Psoas muscle (tissue), 8 donors: Measurements from ENCODE around the gene DYNLT4. TPM values are rescaled to one million over a fixed set of nuclear protein-coding genes. Genes with fewer than 3 reads are reported as not detected.

Experiments
- ATAC-seq, 4 donors: fragments of 200-7000 bp; cut with Tn5 transposase; one replicate each; pipeline ENCODE4 v1.9.1; 2020; ENCODE audit warnings: moderate library complexity in 3 of 4, mild to moderate bottlenecking in 2 of 4
- DNase-seq, 2 donors: peaks; one replicate each; pipeline ENCODE4 v3.0.0-alpha.2; 2020
- H3K27ac ChIP-seq: fragments of 200-600 bp; one replicate; pipeline ENCODE4 v1.8.0; 2022
- H3K27me3 ChIP-seq, 3 donors: fragments of 200-600 bp in 1 of 3; one replicate each; pipeline versions ENCODE4 v1.6.1 to v1.8.0; 2013 to 2022; ENCODE audit warnings: low read length in 2 of 3, mild to moderate bottlenecking in 2 of 3, moderate library complexity in 1 of 3; ENCODE audit not compliant: insufficient read depth in 3 of 3
- H3K36me3 ChIP-seq, 2 donors: fragments of 200-600 bp in 1 of 2; one replicate each; pipeline versions ENCODE4 v1.6.1 to v1.8.0; 2013 to 2022; ENCODE audit warnings: low read depth in 1 of 2, mild to moderate bottlenecking in 1 of 2, moderate library complexity in 1 of 2; ENCODE audit not compliant: insufficient read depth in 1 of 2
- H3K4me1 ChIP-seq: fragments of 200-600 bp; one replicate; pipeline ENCODE4 v1.8.0; 2022
- H3K4me3 ChIP-seq: fragments of 200-600 bp; one replicate; pipeline ENCODE4 v1.8.0; 2022; ENCODE audit warnings: mild to moderate bottlenecking
- H3K9me3 ChIP-seq: fragments of 200-600 bp; one replicate; pipeline ENCODE4 v1.8.0; 2022
- WGBS, 3 donors: extraction: QIAGEN DNeasy Blood & Tissue Kit; methylation state at CpG; one replicate each; pipeline versions ENCODE4 v1.1.6 to v1.1.7; 2013; 5-methylcytosine and 5-hydroxymethylcytosine counted together
- intact Hi-C, 2 donors: fragments of 100-400 bp; cut with DNase I; formaldehyde crosslinking; loops; one replicate each; pipeline versions ENCODE4 v1.11.0 to v1.14.2; 2022
- polyA plus RNA-seq, 3 donors: library from polyadenylated mRNA; stranded (reverse); fragments of 200-250 nt; gene quantifications; one replicate each; pipeline ENCODE4 v1.2.3, GENCODE V29; 2013
- total RNA-seq, 4 donors: library from RNA; stranded (reverse); fragmentation: NEBNext Ultra II Directional in 2 of 4; extraction: Animal tissue kit (Norgen Biotek cat#: 25700) in 2 of 4; gene quantifications; one replicate each; pipeline versions ENCODE4 v1.2.1 to v1.2.4, GENCODE V29; 2021 to 2023
- TF ChIP-seq, protein P1 (sequence below): fragments of 200-600 bp; IDR thresholded peaks from one replicate; pipeline ENCODE4 v1.8.0; 2022; ENCODE audit warnings: antibody characterized with exemption
- donor health status: healthy with polysubstance abuse.
- donor health status: DM: no; HTN: no; CAD: no; lungs with moderate emphysema.
- donor health status: Bipolar disorder and iron deficiency.
- donor health status: healthy.
- donor health status: DM: yes; HTN: yes; CAD: no.
- donor health status: DM: no; HTN: no; CAD: no.
- donor health status: DM: no; HTN: no; CAD: no.
- donor health status: DM: yes; HTN: yes; CAD: no.

The DYNLT4 gene
- total and polyA plus RNA-seq, 7 donors: 0.06 to 0.59 (median 0.32) TPM; not detected in 2

DNA sequence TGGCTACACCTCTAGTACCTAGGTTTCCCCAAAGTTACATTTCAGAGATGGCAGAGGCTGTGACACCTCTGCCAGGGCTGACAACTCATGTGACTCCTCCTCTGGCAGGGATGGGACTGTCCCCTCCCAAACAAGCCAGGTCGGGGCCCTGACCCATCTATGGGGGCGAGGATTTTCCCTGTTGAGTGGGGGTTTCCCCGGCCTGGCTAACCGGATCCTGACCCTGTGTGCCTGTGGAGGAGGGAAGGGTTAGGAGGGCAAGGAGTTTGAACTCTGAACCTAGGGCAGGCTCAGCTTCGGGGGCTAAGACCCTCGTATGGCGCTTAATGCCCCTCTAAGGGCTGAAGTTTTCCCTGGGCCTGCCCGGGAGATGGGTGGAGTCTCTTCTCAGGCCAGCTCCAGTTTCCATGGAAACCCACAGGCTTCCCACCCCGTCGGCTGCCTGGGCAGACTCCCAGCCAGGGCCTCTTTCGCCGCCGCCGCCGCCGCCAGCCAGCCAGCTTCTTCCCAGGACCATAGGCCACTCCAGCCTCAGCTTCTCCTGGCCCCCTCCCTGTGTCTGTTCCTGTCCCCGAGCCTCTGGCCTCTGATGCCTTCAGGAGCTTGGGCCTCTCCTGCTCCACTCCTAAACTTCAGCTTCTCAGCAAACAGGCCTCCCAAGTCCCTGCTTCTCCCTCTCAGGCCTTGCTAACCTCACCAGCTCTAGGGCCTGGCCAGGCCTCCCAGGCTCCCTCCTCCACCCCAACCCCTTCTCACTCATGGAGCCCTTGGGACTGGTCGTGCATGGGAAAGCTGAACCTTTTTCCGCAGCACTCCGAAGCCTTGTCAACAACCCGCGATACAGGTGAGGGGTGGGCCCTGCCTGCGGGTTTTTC is 1.1 kb upstream of the DYNLT4 start, which contains the start of gene BTBD19:
Gene BTBD19 (plus strand): TSS at position 461 of the 875 bp plus-strand sequence. CDS start 298 bp downstream, at position 759.
- no peaks in the 10 kb centered on the region for H3K9me3 ChIP-seq
- peaks cover 0 to 31% of the 10 kb centered on the region in 2 donors for H3K36me3 ChIP-seq
- H3K4me1 ChIP-seq: peaks cover 32% of the 10 kb centered on the region
- WGBS, 3 donors: 41 to 45% (median 43%) methylated on average over 15 to 23 of the region's 23 CpGs
- H3K27ac ChIP-seq: peak within 1 kb of the TSS; percentile 94
- ATAC-seq (peak; percentile 14 to 49 (median 20)), DNase-seq (peak; percentile 85 to 91)
- TF ChIP-seq, protein P1, sequence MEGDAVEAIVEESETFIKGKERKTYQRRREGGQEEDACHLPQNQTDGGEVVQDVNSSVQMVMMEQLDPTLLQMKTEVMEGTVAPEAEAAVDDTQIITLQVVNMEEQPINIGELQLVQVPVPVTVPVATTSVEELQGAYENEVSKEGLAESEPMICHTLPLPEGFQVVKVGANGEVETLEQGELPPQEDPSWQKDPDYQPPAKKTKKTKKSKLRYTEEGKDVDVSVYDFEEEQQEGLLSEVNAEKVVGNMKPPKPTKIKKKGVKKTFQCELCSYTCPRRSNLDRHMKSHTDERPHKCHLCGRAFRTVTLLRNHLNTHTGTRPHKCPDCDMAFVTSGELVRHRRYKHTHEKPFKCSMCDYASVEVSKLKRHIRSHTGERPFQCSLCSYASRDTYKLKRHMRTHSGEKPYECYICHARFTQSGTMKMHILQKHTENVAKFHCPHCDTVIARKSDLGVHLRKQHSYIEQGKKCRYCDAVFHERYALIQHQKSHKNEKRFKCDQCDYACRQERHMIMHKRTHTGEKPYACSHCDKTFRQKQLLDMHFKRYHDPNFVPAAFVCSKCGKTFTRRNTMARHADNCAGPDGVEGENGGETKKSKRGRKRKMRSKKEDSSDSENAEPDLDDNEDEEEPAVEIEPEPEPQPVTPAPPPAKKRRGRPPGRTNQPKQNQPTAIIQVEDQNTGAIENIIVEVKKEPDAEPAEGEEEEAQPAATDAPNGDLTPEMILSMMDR: no peak
- H3K27me3 ChIP-seq: no peaks in the 10 kb centered on the region
- peak within 1 kb of the TSS; percentile 51 for H3K4me3 ChIP-seq
- intact Hi-C loops: no loop called here

DNA sequence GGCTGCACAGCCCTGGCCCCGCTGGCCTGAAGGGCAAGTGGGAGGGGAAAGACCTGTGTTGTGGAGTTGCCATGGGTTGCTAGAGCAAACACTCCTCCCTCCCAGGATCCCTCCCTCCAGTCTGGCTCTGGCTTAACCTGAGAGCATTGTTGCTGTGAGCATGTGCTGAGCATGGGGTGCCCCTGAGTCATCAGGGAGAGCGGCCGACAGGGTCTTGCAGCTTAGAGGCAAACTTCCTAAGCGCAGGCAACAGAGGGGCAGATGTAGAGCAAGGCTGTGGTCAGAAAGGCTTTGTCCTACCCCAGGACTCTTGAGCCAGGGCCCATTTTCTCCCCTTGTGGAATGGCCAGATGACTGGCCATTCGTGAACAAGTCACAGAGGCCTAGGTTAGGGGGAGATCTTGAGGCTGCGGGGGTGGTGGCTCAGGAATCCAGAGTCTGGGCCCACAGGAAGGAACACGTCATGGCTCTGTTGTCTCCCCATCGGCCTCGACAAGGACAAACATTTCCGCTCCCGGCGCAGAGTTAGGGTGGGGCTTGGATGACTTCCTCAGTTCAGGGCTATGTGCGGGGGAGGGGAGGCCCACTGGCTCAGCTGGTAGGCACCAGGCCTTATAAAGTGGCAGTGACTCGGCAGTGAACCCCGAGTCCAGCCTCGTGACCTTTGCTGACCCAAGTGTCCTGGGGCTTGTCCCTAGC is 362 bp upstream of the DYNLT4 start:
- peaks cover 0 to 38% of the 10 kb centered on the region in 2 donors for H3K36me3 ChIP-seq
- TF ChIP-seq, protein P1: no peak
- peak; percentile 96 to 97 for DNase-seq
- H3K27ac ChIP-seq: peak overlapping the region; percentile 94
- H3K27me3 ChIP-seq: no peaks in the 10 kb centered on the region
- H3K4me1 ChIP-seq: peaks cover 32% of the 10 kb centered on the region
- H3K9me3 ChIP-seq: no peaks in the 10 kb centered on the region
- H3K4me3 ChIP-seq: peak overlapping the region; percentile 51
- intact Hi-C loops: no loop called here
- peak; percentile 72 to 86 (median 82) for ATAC-seq
- WGBS, 3 donors: 10 to 16% (median 12%) methylated on average over 16 of the region's 16 CpGs

DNA sequence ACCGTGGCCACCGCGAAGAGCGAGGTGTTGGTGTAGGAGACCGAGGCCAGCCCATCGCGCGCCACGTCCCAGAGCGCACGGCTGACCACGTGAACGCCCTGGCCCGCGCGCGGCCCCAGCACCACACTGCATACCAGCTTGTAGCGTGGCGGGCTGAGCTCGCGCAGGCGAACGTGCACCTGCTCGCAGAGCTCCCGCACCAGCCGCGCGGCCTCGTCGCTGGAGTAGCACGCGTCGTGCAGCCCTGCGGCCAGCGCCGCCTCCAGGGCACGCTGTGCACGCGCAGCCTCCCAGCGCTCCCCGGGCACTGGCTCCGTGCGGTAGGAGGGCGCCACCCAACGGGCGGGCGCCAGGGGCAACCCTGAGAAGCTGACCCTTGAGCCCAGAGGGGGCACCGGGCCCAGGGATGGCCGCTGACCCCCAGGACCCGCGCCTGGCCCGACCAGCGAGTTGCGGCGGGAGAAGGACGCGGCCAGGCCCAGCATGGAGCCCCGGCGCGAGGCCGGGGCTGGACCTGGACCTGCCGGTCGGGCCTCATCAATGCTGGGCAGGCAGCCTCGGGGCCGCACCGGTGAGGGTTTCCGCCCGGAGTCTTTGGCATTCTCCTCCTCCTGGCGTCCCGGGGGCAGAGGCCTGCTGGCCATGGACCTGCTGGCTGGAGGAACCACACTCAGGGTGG is 987 bp downstream of the DYNLT4 start:
- DNase-seq (peak in 1 of 2 donors; percentile 62), ATAC-seq (no peak)
- 84 to 91% (median 91%) methylated on average over 58 to 70 of the region's 70 CpGs for WGBS, 3 donors
- intact Hi-C loops: no loop called here
- Histone ChIP-seq H3K9me3 (no peaks in the 10 kb centered on the region), H3K4me3 (no peak overlapping the region), H3K36me3 (peaks cover 0 to 39% of the 10 kb centered on the region in 2 donors), H3K27ac (peak overlapping the region; percentile 94), H3K4me1 (peaks cover 35% of the 10 kb centered on the region), H3K27me3 (no peaks in the 10 kb centered on the region)
- TF ChIP-seq, protein P1: no peak

DNA sequence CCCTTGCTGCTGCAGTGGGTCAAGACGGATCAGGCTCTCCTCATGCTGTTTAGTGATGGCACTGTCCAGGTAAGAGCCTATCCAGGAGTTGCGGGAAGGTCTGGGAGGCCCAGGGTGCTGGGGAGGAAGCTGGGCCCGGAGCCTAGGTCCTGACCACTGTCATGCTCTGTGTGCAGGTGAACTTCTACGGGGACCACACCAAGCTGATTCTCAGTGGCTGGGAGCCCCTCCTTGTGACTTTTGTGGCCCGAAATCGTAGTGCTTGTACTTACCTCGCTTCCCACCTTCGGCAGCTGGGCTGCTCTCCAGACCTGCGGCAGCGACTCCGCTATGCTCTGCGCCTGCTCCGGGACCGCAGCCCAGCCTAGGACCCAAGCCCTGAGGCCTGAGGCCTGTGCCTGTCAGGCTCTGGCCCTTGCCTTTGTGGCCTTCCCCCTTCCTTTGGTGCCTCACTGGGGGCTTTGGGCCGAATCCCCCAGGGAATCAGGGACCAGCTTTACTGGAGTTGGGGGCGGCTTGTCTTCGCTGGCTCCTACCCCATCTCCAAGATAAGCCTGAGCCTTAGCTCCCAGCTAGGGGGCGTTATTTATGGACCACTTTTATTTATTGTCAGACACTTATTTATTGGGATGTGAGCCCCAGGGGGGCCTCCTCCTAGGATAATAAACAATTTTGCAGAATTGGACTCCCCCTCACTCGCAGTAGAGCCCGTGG is 1.7 kb downstream of the DYNLT4 start:
- H3K27ac ChIP-seq: peak overlapping the region; percentile 94
- no peak for ATAC-seq
- TF ChIP-seq, protein P1: no peak
- H3K9me3 ChIP-seq: no peaks in the 10 kb centered on the region
- intact Hi-C loops: no loop called here
- DNase-seq: peak in 1 of 2 donors; percentile 38
- H3K27me3 ChIP-seq: no peaks in the 10 kb centered on the region
- H3K36me3 ChIP-seq: peaks cover 0 to 39% of the 10 kb centered on the region in 2 donors
- 92 to 96% (median 94%) methylated on average over 19 to 20 of the region's 20 CpGs for WGBS, 3 donors
- H3K4me1 ChIP-seq: peaks cover 35% of the 10 kb centered on the region
- no peak overlapping the region for H3K4me3 ChIP-seq
